Stomach (tissue), 4 donors: ENCODE results near the gene KRTAP5-3.

Experiments
- CTCF ChIP-seq, 7 experiments: fragments of 450-650 bp in 4 of 7; fragments of 200-600 bp in 3 of 7; sonication (generic) in 3 of 7; IDR thresholded peaks; one replicate each; pipeline ENCODE4 v1.5.1; 2016 to 2019; ENCODE audit warnings: antibody characterized with exemption in 7 of 7, control low read depth in 2 of 7, mild to moderate bottlenecking in 1 of 7
- EP300 ChIP-seq: sonication (generic); formaldehyde crosslinking; IDR thresholded peaks from one replicate; pipeline ENCODE4 v1.6.1; 2017; ENCODE audit warnings: antibody characterized with exemption
- POLR2A ChIP-seq, 4 donors: fragments of 450-650 bp; IDR thresholded peaks; one replicate each; pipeline ENCODE4 v1.6.1; 2016; ENCODE audit warnings: antibody characterized with exemption in 4 of 4, control low read depth in 2 of 4, mild to moderate bottlenecking in 1 of 4, moderate library complexity in 1 of 4

GRCh38 chr11:1652442-1652770 is 44.1 kb upstream of the KRTAP5-3 start:
- TF ChIP-seq CTCF (IDR thresholded peaks at IDR 0.05) (no peak), POLR2A (IDR thresholded peaks at IDR 0.05) (no peak), EP300 (no peak)
